NOMO-1 (cell line): ENCODE results near the gene CEP83.

ENCODE experiments used
- DNase-seq, 2 experiments: peaks; one replicate each; lab custom pipeline; 2025; ENCODE audit not compliant: unreplicated experiment in 2 of 2; lab: John Stamatoyannopoulos, UW

Gene CEP83

GRCh38 chr12:94273272-94273671 lies 186.4 kb downstream of the CEP83 start:
- DNase-seq: no peak

- DNase-seq: no peak
Observed at GRCh38 chr12:94272280-94272679, 187.4 kb downstream of the CEP83 start.

- DNase-seq: no peak
Observed at GRCh38 chr12:94271351-94271750, 188.3 kb downstream of the CEP83 start.

GRCh38 chr12:94269316-94269999 lies 190.2 kb downstream of the CEP83 start:
- DNase-seq: no peak

- DNase-seq: no peak
Observed at GRCh38 chr12:94267921-94268471, 191.7 kb downstream of the CEP83 start.

- DNase-seq: no peak
Observed at GRCh38 chr12:94267537-94267872, 192.2 kb downstream of the CEP83 start.

- DNase-seq: peak in 1 of 2 experiments; percentile 65
Observed at GRCh38 chr12:94266796-94267536, 192.7 kb downstream of the CEP83 start.

- DNase-seq: peak in 1 of 2 experiments; percentile 20
Observed at GRCh38 chr12:94265966-94266745, 193.5 kb downstream of the CEP83 start.

GRCh38 chr12:94265539-94265938 lies 194.1 kb downstream of the CEP83 start:
- DNase-seq: peak in 1 of 2 experiments; percentile 12

GRCh38 chr12:94264736-94265485 lies 194.8 kb downstream of the CEP83 start:
- no peak for DNase-seq

- no peak for DNase-seq
Observed at GRCh38 chr12:94263905-94264561, 195.6 kb downstream of the CEP83 start.

GRCh38 chr12:94263011-94263811 lies 196.5 kb downstream of the CEP83 start:
- DNase-seq: peak; percentile 68 to 75

GRCh38 chr12:94262228-94263010 lies 197.2 kb downstream of the CEP83 start:
- DNase-seq: peak; percentile 48 to 55

- DNase-seq: no peak
Observed at GRCh38 chr12:94261786-94262185, 197.9 kb downstream of the CEP83 start.

GRCh38 chr12:94261119-94261518 lies 198.5 kb downstream of the CEP83 start:
- no peak for DNase-seq

- no peak for DNase-seq
Observed at GRCh38 chr12:94260717-94261116, 198.9 kb downstream of the CEP83 start.

- no peak for DNase-seq
Observed at GRCh38 chr12:94260017-94260416, 199.7 kb downstream of the CEP83 start.

GRCh38 chr12:94258593-94258992 lies 201.1 kb downstream of the CEP83 start:
- DNase-seq: no peak
